Natural killer cell (primary cell): ENCODE data around the gene ACTN2. TPM values are rescaled to one million over a fixed set of nuclear protein-coding genes. Genes with fewer than 3 reads are reported as not detected.

Experiments
- ATAC-seq, 3 donors: fragments of 150-1000 bp in 2 of 3; fragments of 200-7000 bp in 1 of 3; cut with Tn5 transposase; 1 replicate in 1 of 3; 2 replicates in 2 of 3; pipeline ENCODE4 v1.10.0; 2021; ENCODE audit warnings: mild to moderate bottlenecking in 2 of 3, moderate library complexity in 2 of 3
- DNase-seq, 2 donors: peaks; one replicate each; pipeline versions ENCODE4 v3.0.0 to v3.0.0-alpha.2; 2013 to 2021; ENCODE audit warnings: mixed read lengths in 1 of 2
- H3K27ac ChIP-seq: one replicate; pipeline ENCODE4 v1.5.1; 2013; ENCODE audit warnings: mild to moderate bottlenecking, low read length
- H3K27me3 ChIP-seq: one replicate; pipeline ENCODE4 v1.6.1; 2013; ENCODE audit warnings: low read length; ENCODE audit not compliant: control insufficient read depth, insufficient read depth
- H3K36me3 ChIP-seq: one replicate; pipeline ENCODE4 v1.6.1; 2013; ENCODE audit warnings: low read length; ENCODE audit not compliant: control insufficient read depth, insufficient read depth
- H3K4me1 ChIP-seq: one replicate; pipeline ENCODE4 v1.6.1; 2013; ENCODE audit warnings: low read length; ENCODE audit not compliant: control insufficient read depth, insufficient read depth
- H3K4me3 ChIP-seq: one replicate; pipeline ENCODE4 v1.5.1; 2013; ENCODE audit warnings: low read length
- H3K9me3 ChIP-seq: one replicate; pipeline ENCODE4 v1.6.1; 2013; ENCODE audit warnings: low read length; ENCODE audit not compliant: control insufficient read depth, insufficient read depth
- H3K27ac Mint-ChIP-seq, 2 donors: one replicate each; pipeline ENCODE4 v1.8.0; 2022; ENCODE audit warnings: mild to moderate bottlenecking in 2 of 2, mixed read lengths in 2 of 2, moderate library complexity in 1 of 2
- H3K27me3 Mint-ChIP-seq, 2 donors: one replicate each; pipeline ENCODE4 v1.8.0; 2022; ENCODE audit warnings: low read depth in 2 of 2, mixed read lengths in 2 of 2
- H3K36me3 Mint-ChIP-seq: one replicate; pipeline ENCODE4 v1.8.0; 2022; ENCODE audit warnings: mixed read lengths
- H3K4me1 Mint-ChIP-seq, 2 donors: one replicate each; pipeline ENCODE4 v1.8.0; 2022; ENCODE audit warnings: mixed read lengths in 2 of 2
- H3K4me3 Mint-ChIP-seq: one replicate; pipeline ENCODE4 v1.8.0; 2022; ENCODE audit warnings: mild to moderate bottlenecking, moderate library complexity, mixed read lengths
- H3K9me3 Mint-ChIP-seq, 2 donors: one replicate each; pipeline ENCODE4 v1.8.0; 2022; ENCODE audit warnings: mixed read lengths in 2 of 2
- CTCF ChIP-seq: fragments of 200-600 bp; IDR thresholded peaks from one replicate; pipeline ENCODE4 v1.8.0; 2022; ENCODE audit warnings: antibody characterized with exemption
- WGBS: methylation state at CpG from one replicate; pipeline ENCODE4 v1.1.7; 2013; ENCODE audit warnings: missing lambda C conversion rate; ENCODE audit not compliant: insufficient coverage; 5-methylcytosine and 5-hydroxymethylcytosine counted together
- intact Hi-C: fragments of 100-400 bp; cut with micrococcal nuclease; formaldehyde crosslinking; loops from one replicate; pipeline ENCODE4 v1.14.2; 2022
- total RNA-seq, 4 donors: library from RNA; stranded (reverse); fragments of 120-200 nt in 1 of 4; gene quantifications; one replicate each; pipeline versions ENCODE4 v1.2.3 to v1.2.4, GENCODE V29; 2013 to 2022

Gene ACTN2
- total RNA-seq, 3 donors from 2014 or later (not counting 1 experiment from before 2014, with no cell fraction given) = not detected

GRCh38 chr1:236747311-236747985 lies 61.1 kb downstream of the ACTN2 start:
- H3K27ac Mint-ChIP-seq = no peak overlapping the region
- ATAC-seq (no peak), DNase-seq (no peak)
- H3K4me1 ChIP-seq = no peaks in the 10 kb centered on the region
- no peaks in the 10 kb centered on the region for H3K4me1 Mint-ChIP-seq
- H3K9me3 ChIP-seq = no peaks in the 10 kb centered on the region
- no peaks in the 10 kb centered on the region for H3K9me3 Mint-ChIP-seq
- H3K27me3 ChIP-seq = no peaks in the 10 kb centered on the region
- intact Hi-C loops = no loop called here
- 87% methylated on average over 6 of the region's 6 CpGs for WGBS
- H3K36me3 Mint-ChIP-seq = no peaks in the 10 kb centered on the region
- no peak overlapping the region for H3K4me3 Mint-ChIP-seq
- peaks cover 4 to 6% of the 10 kb centered on the region in 2 donors for H3K27me3 Mint-ChIP-seq
- no peak for TF ChIP-seq CTCF
- no peak overlapping the region for H3K4me3 ChIP-seq
- H3K36me3 ChIP-seq = no peaks in the 10 kb centered on the region
- no peak overlapping the region for H3K27ac ChIP-seq

- Mint-ChIP-seq H3K27ac (no peak overlapping the region), H3K9me3 (no peaks in the 10 kb centered on the region), H3K4me1 (no peaks in the 10 kb centered on the region), H3K4me3 (no peak overlapping the region), H3K36me3 (no peaks in the 10 kb centered on the region), H3K27me3 (peaks cover 0 to 6% of the 10 kb centered on the region in 2 donors)
- WGBS = 76% methylated on average over 5 of the region's 5 CpGs
- no peaks in the 10 kb centered on the region for H3K36me3 ChIP-seq
- intact Hi-C loops = no loop called here
- H3K4me3 ChIP-seq = no peak overlapping the region
- no peaks in the 10 kb centered on the region for H3K9me3 ChIP-seq
- DNase-seq (no peak), ATAC-seq (no peak)
- H3K27ac ChIP-seq = no peak overlapping the region
- H3K27me3 ChIP-seq = no peaks in the 10 kb centered on the region
- TF ChIP-seq CTCF = no peak
- H3K4me1 ChIP-seq = no peaks in the 10 kb centered on the region
Observed at GRCh38 chr1:236748268-236748870, 62.1 kb downstream of the ACTN2 start.

GRCh38 chr1:236750928-236751327 lies 64.6 kb downstream of the ACTN2 start:
- no peaks in the 10 kb centered on the region for H3K9me3 ChIP-seq
- no peak overlapping the region for H3K27ac Mint-ChIP-seq
- intact Hi-C loops = no loop called here
- H3K27me3 Mint-ChIP-seq = peaks cover 7 to 9% of the 10 kb centered on the region in 2 donors
- ATAC-seq (no peak), DNase-seq (no peak)
- WGBS = 78% methylated on average over 1 of the region's 3 CpGs
- H3K36me3 Mint-ChIP-seq = no peaks in the 10 kb centered on the region
- no peaks in the 10 kb centered on the region for H3K9me3 Mint-ChIP-seq
- no peaks in the 10 kb centered on the region for H3K4me1 ChIP-seq
- no peaks in the 10 kb centered on the region for H3K36me3 ChIP-seq
- no peak overlapping the region for H3K4me3 Mint-ChIP-seq
- no peaks in the 10 kb centered on the region for H3K4me1 Mint-ChIP-seq
- no peak for TF ChIP-seq CTCF
- H3K4me3 ChIP-seq = no peak overlapping the region
- H3K27me3 ChIP-seq = no peaks in the 10 kb centered on the region
- no peak overlapping the region for H3K27ac ChIP-seq
